Measurements from ENCODE around the gene FHIT. TPM values are rescaled to one million over a fixed set of nuclear protein-coding genes. Genes with fewer than 3 reads are reported as not detected.

Gene FHIT
- total RNA-seq, 1 experiment from 2014 or later, result 3.6 TPM

- no peaks in the 10 kb centered on the region for H3K4me1 ChIP-seq (ENCODE audit: insufficient read depth, low read length)
- H4K20me1 ChIP-seq (ENCODE audit: low read length), result no peaks in the 10 kb centered on the region
- no peaks in the 10 kb centered on the region for H3K9me2 ChIP-seq (replicated peaks; ENCODE audit: low read length)
- no peak overlapping the region for H3K9ac ChIP-seq (ENCODE audit: low read length)
- no peaks in the 10 kb centered on the region for H3K36me3 ChIP-seq (ENCODE audit: low read depth, low read length)
- H3K79me2 ChIP-seq (ENCODE audit: low read length), result no peaks in the 10 kb centered on the region
- ATAC-seq (no peak), DNase-seq (no peak)
- CTCF ChIA-PET, result no interaction called here
- no TSS peak for BruUV-seq (replicated peaks)
- TF ChIP-seq EZH2phosphoT487 (IDR thresholded peaks at IDR 0.05; ENCODE audit: borderline replicate concordance, low read length), result no peak
- TF ChIP-seq, protein P1, sequence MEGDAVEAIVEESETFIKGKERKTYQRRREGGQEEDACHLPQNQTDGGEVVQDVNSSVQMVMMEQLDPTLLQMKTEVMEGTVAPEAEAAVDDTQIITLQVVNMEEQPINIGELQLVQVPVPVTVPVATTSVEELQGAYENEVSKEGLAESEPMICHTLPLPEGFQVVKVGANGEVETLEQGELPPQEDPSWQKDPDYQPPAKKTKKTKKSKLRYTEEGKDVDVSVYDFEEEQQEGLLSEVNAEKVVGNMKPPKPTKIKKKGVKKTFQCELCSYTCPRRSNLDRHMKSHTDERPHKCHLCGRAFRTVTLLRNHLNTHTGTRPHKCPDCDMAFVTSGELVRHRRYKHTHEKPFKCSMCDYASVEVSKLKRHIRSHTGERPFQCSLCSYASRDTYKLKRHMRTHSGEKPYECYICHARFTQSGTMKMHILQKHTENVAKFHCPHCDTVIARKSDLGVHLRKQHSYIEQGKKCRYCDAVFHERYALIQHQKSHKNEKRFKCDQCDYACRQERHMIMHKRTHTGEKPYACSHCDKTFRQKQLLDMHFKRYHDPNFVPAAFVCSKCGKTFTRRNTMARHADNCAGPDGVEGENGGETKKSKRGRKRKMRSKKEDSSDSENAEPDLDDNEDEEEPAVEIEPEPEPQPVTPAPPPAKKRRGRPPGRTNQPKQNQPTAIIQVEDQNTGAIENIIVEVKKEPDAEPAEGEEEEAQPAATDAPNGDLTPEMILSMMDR (conservative IDR thresholded peaks at IDR 0.05; ENCODE audit: low read depth, low read length), result no peak
- no peak for TF ChIP-seq EZH2 (IDR thresholded peaks at IDR 0.05; ENCODE audit: low read length, unreplicated experiment)
- no peak overlapping the region for H3K4me2 ChIP-seq (ENCODE audit: low read length)
- H3K27ac ChIP-seq (ENCODE audit: low read length), result no peak overlapping the region
- no peaks in the 10 kb centered on the region for H3F3A ChIP-seq (ENCODE audit: low read length, unreplicated experiment)
- H2AFZ ChIP-seq (ENCODE audit: low read length), result no peak overlapping the region
- H3K4me3 ChIP-seq (ENCODE audit: low read length), result no peak overlapping the region
- no peaks in the 10 kb centered on the region for H3K9me3 ChIP-seq (ENCODE audit: low read length)
- POLR2A ChIA-PET (ENCODE audit: unreplicated experiment), result no interaction called here
- intact Hi-C loops (cut with micrococcal nuclease), result no loop called here
- H3K27me3 ChIP-seq (ENCODE audit: low read length), result no peaks in the 10 kb centered on the region
Observed at GRCh38 chr3:59733041-59733809, 1518.0 kb downstream of the FHIT start.

- Histone ChIP-seq H3K9me3 (ENCODE audit: low read length) (no peaks in the 10 kb centered on the region), H3K9me2 (replicated peaks; ENCODE audit: low read length) (no peaks in the 10 kb centered on the region), H4K20me1 (ENCODE audit: low read length) (no peaks in the 10 kb centered on the region), H3F3A (ENCODE audit: low read length, unreplicated experiment) (no peaks in the 10 kb centered on the region), H3K79me2 (ENCODE audit: low read length) (no peaks in the 10 kb centered on the region), H3K4me2 (ENCODE audit: low read length) (no peak overlapping the region), H3K27me3 (ENCODE audit: low read length) (no peaks in the 10 kb centered on the region), H3K27ac (ENCODE audit: low read length) (no peak overlapping the region), H3K4me1 (ENCODE audit: insufficient read depth, low read length) (no peaks in the 10 kb centered on the region), H3K36me3 (ENCODE audit: low read depth, low read length) (no peaks in the 10 kb centered on the region), H3K4me3 (ENCODE audit: low read length) (no peak overlapping the region), H3K9ac (ENCODE audit: low read length) (no peak overlapping the region), H2AFZ (ENCODE audit: low read length) (no peak overlapping the region)
- CTCF ChIA-PET, result no interaction called here
- TF ChIP-seq, protein P1 (conservative IDR thresholded peaks at IDR 0.05; ENCODE audit: low read depth, low read length), result no peak
- TF ChIP-seq EZH2 (IDR thresholded peaks at IDR 0.05; ENCODE audit: low read length, unreplicated experiment) (no peak), EZH2phosphoT487 (IDR thresholded peaks at IDR 0.05; ENCODE audit: borderline replicate concordance, low read length) (no peak)
- intact Hi-C loops (cut with micrococcal nuclease), result no loop called here
- no peak for ATAC-seq
- POLR2A ChIA-PET (ENCODE audit: unreplicated experiment), result no interaction called here
- BruUV-seq (replicated peaks), result no TSS peak
- DNase-seq, result no peak
Observed at GRCh38 chr3:59731943-59732342, 1519.3 kb downstream of the FHIT start.

DNA sequence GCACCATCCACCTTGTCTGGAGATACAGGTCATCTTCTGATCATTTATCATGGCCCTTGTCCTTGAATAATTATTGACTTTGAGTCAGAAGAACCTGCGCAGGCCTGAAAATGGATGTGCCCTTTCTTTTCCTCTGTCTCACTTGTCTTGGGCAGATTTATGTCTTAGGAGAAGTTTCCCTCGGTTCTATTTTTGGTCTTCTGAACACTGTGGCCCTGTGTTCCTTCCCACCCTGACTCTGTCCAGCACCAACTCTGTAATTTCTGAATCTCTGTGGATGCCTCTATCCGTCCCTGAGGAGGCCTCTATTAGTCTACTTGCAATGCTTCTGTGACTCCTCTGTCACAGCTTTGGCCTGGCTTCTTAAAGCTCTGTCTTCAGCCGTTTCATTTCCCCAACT, 1520.7 kb downstream of the FHIT start:
- H3K4me3 ChIP-seq (ENCODE audit: low read length), result no peak overlapping the region
- H3K27me3 ChIP-seq (ENCODE audit: low read length), result no peaks in the 10 kb centered on the region
- no peaks in the 10 kb centered on the region for H3K36me3 ChIP-seq (ENCODE audit: low read depth, low read length)
- ATAC-seq, result no peak
- H3K27ac ChIP-seq (ENCODE audit: low read length), result no peak overlapping the region
- BruUV-seq (replicated peaks), result no TSS peak
- intact Hi-C loops (cut with micrococcal nuclease), result no loop called here
- no peaks in the 10 kb centered on the region for H3K79me2 ChIP-seq (ENCODE audit: low read length)
- TF ChIP-seq EZH2phosphoT487 (IDR thresholded peaks at IDR 0.05; ENCODE audit: borderline replicate concordance, low read length) (no peak), EZH2 (IDR thresholded peaks at IDR 0.05; ENCODE audit: low read length, unreplicated experiment) (no peak)
- TF ChIP-seq, protein P1 (conservative IDR thresholded peaks at IDR 0.05; ENCODE audit: low read depth, low read length), result no peak
- H3K9ac ChIP-seq (ENCODE audit: low read length), result no peak overlapping the region
- H3K4me1 ChIP-seq (ENCODE audit: insufficient read depth, low read length), result peaks cover 10% of the 10 kb centered on the region
- no peak overlapping the region for H3K4me2 ChIP-seq (ENCODE audit: low read length)
- H3K9me2 ChIP-seq (replicated peaks; ENCODE audit: low read length), result no peaks in the 10 kb centered on the region
- no peak overlapping the region for H2AFZ ChIP-seq (ENCODE audit: low read length)
- H3F3A ChIP-seq (ENCODE audit: low read length, unreplicated experiment), result no peaks in the 10 kb centered on the region
- POLR2A ChIA-PET (ENCODE audit: unreplicated experiment), result no interaction called here
- H3K9me3 ChIP-seq (ENCODE audit: low read length), result no peaks in the 10 kb centered on the region
- DNase-seq, result no peak
- CTCF ChIA-PET, result no interaction called here
- H4K20me1 ChIP-seq (ENCODE audit: low read length), result no peaks in the 10 kb centered on the region

Data from PC-3 (cell line).